CD8-positive, alpha-beta memory T cell (primary cell): ENCODE results near the gene GHRL. TPM values are rescaled to one million over a fixed set of nuclear protein-coding genes. Genes with fewer than 3 reads are reported as not detected.

Source experiments
- CTCF ChIA-PET: fragments of 350-600 bp; sonication (Branson Sonifier 250); formaldehyde crosslinking; loops from one replicate; lab custom pipeline; 2021; ENCODE audit warnings: antibody characterized with exemption; lab: Charles Lee
- POLR2A ChIA-PET: fragments of 350-600 bp; sonication (Branson Sonifier 250); formaldehyde crosslinking; loops from one replicate; lab custom pipeline; 2021; ENCODE audit warnings: antibody characterized with exemption; lab: Charles Lee
- DNase-seq, 5 donors: peaks; one replicate each; pipeline versions ENCODE4 v3.0.0 to v3.0.0-alpha.2; 2020 to 2022; ENCODE audit warnings: mixed read lengths in 1 of 5
- H3K27ac ChIP-seq: one replicate; pipeline ENCODE4 v1.7.0; 2013; ENCODE audit warnings: low read depth, mild to moderate bottlenecking, low read length, moderate library complexity
- H3K27me3 ChIP-seq: 2 replicates; pipeline ENCODE4 v1.7.0; 2013; ENCODE audit warnings: low read length, mild to moderate bottlenecking; ENCODE audit not compliant: insufficient read depth, poor library complexity, severe bottlenecking
- H3K36me3 ChIP-seq: 2 replicates; pipeline ENCODE4 v1.7.0; 2013; ENCODE audit warnings: mild to moderate bottlenecking, low read length, moderate library complexity; ENCODE audit not compliant: insufficient read depth
- H3K4me1 ChIP-seq: 2 replicates; pipeline ENCODE4 v1.7.0; 2013; ENCODE audit warnings: mild to moderate bottlenecking, low read length, moderate library complexity; ENCODE audit not compliant: insufficient read depth
- H3K4me3 ChIP-seq: 2 replicates; pipeline ENCODE4 v1.7.0; 2013; ENCODE audit warnings: mild to moderate bottlenecking, low read length
- H3K9me3 ChIP-seq: 2 replicates; pipeline ENCODE4 v1.7.0; 2013; ENCODE audit warnings: mild to moderate bottlenecking, low read length
- H3K27ac Mint-ChIP-seq, 8 donors: one replicate each; pipeline ENCODE4 v1.8.0; 2020 to 2021; ENCODE audit warnings: mixed read lengths in 8 of 8, mild to moderate bottlenecking in 6 of 8, inconsistent platforms in 3 of 8, moderate library complexity in 3 of 8
- H3K27me3 Mint-ChIP-seq, 2 donors: one replicate each; pipeline ENCODE4 v1.8.0; 2020 to 2021; ENCODE audit warnings: mixed read lengths in 2 of 2, mild to moderate bottlenecking in 1 of 2, moderate library complexity in 1 of 2
- H3K36me3 Mint-ChIP-seq, 3 donors: one replicate each; pipeline ENCODE4 v1.8.0; 2020 to 2021; ENCODE audit warnings: mixed read lengths in 3 of 3, inconsistent platforms in 1 of 3, mild to moderate bottlenecking in 1 of 3
- H3K4me1 Mint-ChIP-seq, 3 donors: one replicate each; pipeline ENCODE4 v1.8.0; 2020 to 2021; ENCODE audit warnings: mixed read lengths in 3 of 3, inconsistent platforms in 1 of 3, mild to moderate bottlenecking in 1 of 3
- H3K4me3 Mint-ChIP-seq, 7 donors: one replicate each; pipeline ENCODE4 v1.8.0; 2020 to 2021; ENCODE audit warnings: mixed read lengths in 7 of 7, mild to moderate bottlenecking in 6 of 7, moderate library complexity in 4 of 7, inconsistent platforms in 2 of 7
- H3K9me3 Mint-ChIP-seq, 5 donors: one replicate each; pipeline ENCODE4 v1.8.0; 2020 to 2022; ENCODE audit warnings: mixed read lengths in 5 of 5, mild to moderate bottlenecking in 3 of 5, moderate library complexity in 2 of 5, inconsistent platforms in 1 of 5
- polyA plus RNA-seq: library from polyadenylated mRNA; unstranded; fragments of 300-500 nt; fragmentation: Illumina TruSeq; gene quantifications from one replicate; pipeline ENCODE4 v1.2.3, GENCODE V29; 2021
- total RNA-seq, 2 experiments: library from RNA; stranded (reverse); gene quantifications; one replicate each; pipeline ENCODE4 v1.2.3, GENCODE V29; 2021

Gene GHRL
- total and polyA plus RNA-seq, 3 experiments from 2014 or later = 0.16 to 0.69 TPM; not detected in 1

GRCh38 chr3:10262027-10262426 lies 30.7 kb downstream of the GHRL start:
- Histone ChIP-seq H3K9me3 (no peaks in the 10 kb centered on the region), H3K36me3 (peaks cover 26% of the 10 kb centered on the region), H3K4me3 (no peak overlapping the region), H3K4me1 (peaks cover 46% of the 10 kb centered on the region), H3K27ac (no peak overlapping the region), H3K27me3 (no peaks in the 10 kb centered on the region)
- DNase-seq = no peak
- ChIA-PET POLR2A (interaction anchor here (1.1 kb wide), 1 partner anchor 147 kb away, joined by 10 read pairs; no protein-coding TSS in a partner anchor), CTCF (interaction anchor here (1.0 to 3.3 kb wide), 9 partner anchors 8 to 329 kb away, joined by 3 to 13 read pairs (median 4); partner anchors contain the start of genes CRELD1, SEC13 and TATDN2)
- H3K27me3 Mint-ChIP-seq = no peaks in the 10 kb centered on the region
- peaks cover 0 to 73% (median 30%) of the 10 kb centered on the region in 3 donors for H3K36me3 Mint-ChIP-seq
- peaks cover 65 to 86% (median 79%) of the 10 kb centered on the region in 3 donors for H3K4me1 Mint-ChIP-seq
- no peaks in the 10 kb centered on the region for H3K9me3 Mint-ChIP-seq
- H3K27ac Mint-ChIP-seq = peak overlapping the region; percentile 24 to 93 (median 68)
- peak overlapping the region in 3 of 7 donors; percentile 11 to 25 (median 17) for H3K4me3 Mint-ChIP-seq

GRCh38 chr3:10260211-10260701 lies 32.5 kb downstream of the GHRL start:
- no peak for DNase-seq
- H3K4me3 Mint-ChIP-seq = peak overlapping the region in 1 of 7 donors; percentile 48
- Histone ChIP-seq H3K27me3 (no peaks in the 10 kb centered on the region), H3K36me3 (peaks cover 26% of the 10 kb centered on the region), H3K27ac (no peak overlapping the region), H3K9me3 (no peaks in the 10 kb centered on the region), H3K4me1 (peaks cover 45% of the 10 kb centered on the region), H3K4me3 (no peak overlapping the region)
- H3K36me3 Mint-ChIP-seq = peaks cover 4 to 78% (median 28%) of the 10 kb centered on the region in 3 donors
- ChIA-PET CTCF (interaction anchor here (1.2 to 1.9 kb wide), 2 partner anchors 12 to 29 kb away, joined by 3 to 8 read pairs; partner anchors contain the start of gene TATDN2), POLR2A (no interaction called here)
- H3K27me3 Mint-ChIP-seq = no peaks in the 10 kb centered on the region
- no peaks in the 10 kb centered on the region for H3K9me3 Mint-ChIP-seq
- peak overlapping the region; percentile 35 to 95 (median 72) for H3K27ac Mint-ChIP-seq
- peaks cover 67 to 88% (median 79%) of the 10 kb centered on the region in 3 donors for H3K4me1 Mint-ChIP-seq

- Mint-ChIP-seq H3K4me3 (peak overlapping the region in 1 of 7 donors; percentile 48), H3K27me3 (no peaks in the 10 kb centered on the region), H3K27ac (peak overlapping the region in 7 of 8 donors; percentile 52 to 95 (median 73)), H3K36me3 (peaks cover 4 to 79% (median 28%) of the 10 kb centered on the region in 3 donors), H3K4me1 (peaks cover 71 to 90% (median 80%) of the 10 kb centered on the region in 3 donors), H3K9me3 (no peaks in the 10 kb centered on the region)
- CTCF ChIA-PET = interaction anchor here (1.2 kb wide), 1 partner anchor 28 kb away, joined by 3 read pairs; no protein-coding TSS in a partner anchor
- Histone ChIP-seq H3K4me1 (peaks cover 45% of the 10 kb centered on the region), H3K36me3 (peaks cover 26% of the 10 kb centered on the region), H3K9me3 (no peaks in the 10 kb centered on the region), H3K27me3 (no peaks in the 10 kb centered on the region), H3K4me3 (no peak overlapping the region), H3K27ac (no peak overlapping the region)
- no peak for DNase-seq
- POLR2A ChIA-PET = no interaction called here
Measured at GRCh38 chr3:10259798-10260197, 32.9 kb downstream of the GHRL start.

GRCh38 chr3:10259036-10259435 lies 33.7 kb downstream of the GHRL start:
- Histone ChIP-seq H3K27ac (no peak overlapping the region), H3K9me3 (no peaks in the 10 kb centered on the region), H3K27me3 (no peaks in the 10 kb centered on the region), H3K4me3 (no peak overlapping the region), H3K4me1 (peaks cover 45% of the 10 kb centered on the region), H3K36me3 (peaks cover 26% of the 10 kb centered on the region)
- Mint-ChIP-seq H3K4me3 (no peak overlapping the region), H3K27ac (peak overlapping the region in 6 of 8 donors; percentile 45 to 89 (median 72)), H3K27me3 (no peaks in the 10 kb centered on the region), H3K36me3 (peaks cover 4 to 83% (median 26%) of the 10 kb centered on the region in 3 donors), H3K4me1 (peaks cover 74 to 90% (median 80%) of the 10 kb centered on the region in 3 donors), H3K9me3 (no peaks in the 10 kb centered on the region)
- DNase-seq = no peak
- POLR2A ChIA-PET = no interaction called here
- CTCF ChIA-PET = interaction anchor here (1.2 kb wide), 1 partner anchor 27 kb away, joined by 3 read pairs; no protein-coding TSS in a partner anchor

- peaks cover 7 to 78% (median 19%) of the 10 kb centered on the region in 3 donors for H3K36me3 Mint-ChIP-seq
- Histone ChIP-seq H3K4me1 (peaks cover 29% of the 10 kb centered on the region), H3K36me3 (peaks cover 24% of the 10 kb centered on the region), H3K9me3 (no peaks in the 10 kb centered on the region), H3K27me3 (no peaks in the 10 kb centered on the region), H3K27ac (no peak overlapping the region), H3K4me3 (no peak overlapping the region)
- H3K4me3 Mint-ChIP-seq = no peak overlapping the region
- POLR2A ChIA-PET = interaction anchor here (0.6 kb wide), 1 partner anchor 83 kb away, joined by 8 read pairs; no protein-coding TSS in a partner anchor
- H3K4me1 Mint-ChIP-seq = peaks cover 65 to 92% (median 79%) of the 10 kb centered on the region in 3 donors
- no peak for DNase-seq
- H3K27ac Mint-ChIP-seq = peak overlapping the region in 7 of 8 donors; percentile 48 to 93 (median 70)
- CTCF ChIA-PET = interaction anchor here (1.2 to 1.3 kb wide), 2 partner anchors 10 to 91 kb away, joined by 3 to 4 read pairs; partner anchors contain the start of gene IRAK2
- no peaks in the 10 kb centered on the region for H3K9me3 Mint-ChIP-seq
- no peaks in the 10 kb centered on the region for H3K27me3 Mint-ChIP-seq
Measured at GRCh38 chr3:10255835-10256234, 36.9 kb downstream of the GHRL start.

GRCh38 chr3:10253731-10254130 lies 39.0 kb downstream of the GHRL start:
- Histone ChIP-seq H3K27ac (no peak overlapping the region), H3K9me3 (no peaks in the 10 kb centered on the region), H3K4me1 (peaks cover 44% of the 10 kb centered on the region), H3K4me3 (no peak overlapping the region), H3K27me3 (no peaks in the 10 kb centered on the region), H3K36me3 (peaks cover 15% of the 10 kb centered on the region)
- no peaks in the 10 kb centered on the region for H3K27me3 Mint-ChIP-seq
- H3K27ac Mint-ChIP-seq = peak overlapping the region in 6 of 8 donors; percentile 50 to 81 (median 72)
- peak overlapping the region in 4 of 7 donors; percentile 8 to 37 (median 29) for H3K4me3 Mint-ChIP-seq
- DNase-seq = no peak
- peaks cover 67 to 89% (median 74%) of the 10 kb centered on the region in 3 donors for H3K4me1 Mint-ChIP-seq
- H3K9me3 Mint-ChIP-seq = no peaks in the 10 kb centered on the region
- ChIA-PET POLR2A (no interaction called here), CTCF (interaction anchor here (2.2 kb wide), 1 partner anchor 9 kb away, joined by 11 read pairs; no protein-coding TSS in a partner anchor)
- H3K36me3 Mint-ChIP-seq = peaks cover 7 to 76% (median 8%) of the 10 kb centered on the region in 3 donors

- peaks cover 12% of the 10 kb centered on the region for H3K36me3 ChIP-seq
- H3K27me3 Mint-ChIP-seq = no peaks in the 10 kb centered on the region
- H3K4me3 Mint-ChIP-seq = peak overlapping the region; percentile 98 to 100 (median 99)
- no peaks in the 10 kb centered on the region for H3K9me3 ChIP-seq
- peak overlapping the region; percentile 26 to 97 (median 92) for H3K27ac Mint-ChIP-seq
- peak overlapping the region; percentile 89 for H3K4me3 ChIP-seq
- peaks cover 6 to 65% (median 10%) of the 10 kb centered on the region in 3 donors for H3K36me3 Mint-ChIP-seq
- ChIA-PET POLR2A (no interaction called here), CTCF (interaction anchor here (1.3 to 1.6 kb wide), 2 partner anchors 13 to 14 kb away, joined by 5 to 8 read pairs; no protein-coding TSS in a partner anchor)
- H3K27me3 ChIP-seq = no peaks in the 10 kb centered on the region
- peaks cover 3 to 6% (median 4%) of the 10 kb centered on the region in 5 donors for H3K9me3 Mint-ChIP-seq
- H3K4me1 ChIP-seq = peaks cover 47% of the 10 kb centered on the region
- no peak overlapping the region for H3K27ac ChIP-seq
- no peak for DNase-seq
- peaks cover 64 to 81% (median 69%) of the 10 kb centered on the region in 3 donors for H3K4me1 Mint-ChIP-seq
Measured at GRCh38 chr3:10251006-10251405, 41.7 kb downstream of the GHRL start.
